GM21526 (cell line): ENCODE data around the gene OSBPL2.

Experiments used
- ATAC-seq: cut with Tn5 transposase; IDR thresholded peaks from one replicate; pipeline ENCODE4 v1.9.1; 2021; ENCODE audit warnings: moderate library complexity; ENCODE audit not compliant: unreplicated experiment, low FRiP score

The OSBPL2 gene

GRCh38 chr20:62318400-62319345 is 80.4 kb downstream of the OSBPL2 start:
- ATAC-seq: no peak

GRCh38 chr20:62319346-62319909 is 81.1 kb downstream of the OSBPL2 start:
- no peak for ATAC-seq

- no peak for ATAC-seq
These were observed 82.4 kb downstream of the OSBPL2 start for GRCh38 chr20:62320581-62321354.

GRCh38 chr20:62321521-62321948 is 83.2 kb downstream of the OSBPL2 start:
- no peak for ATAC-seq

GRCh38 chr20:62321975-62322374 is 83.7 kb downstream of the OSBPL2 start:
- no peak for ATAC-seq

GRCh38 chr20:62322492-62323041 is 84.2 kb downstream of the OSBPL2 start:
- ATAC-seq: no peak

- no peak for ATAC-seq
These were observed 85.0 kb downstream of the OSBPL2 start for GRCh38 chr20:62323146-62323979.

GRCh38 chr20:62323980-62324906 is 85.9 kb downstream of the OSBPL2 start:
- no peak for ATAC-seq

- no peak for ATAC-seq
These were observed 87.0 kb downstream of the OSBPL2 start for GRCh38 chr20:62325172-62325905.

- no peak for ATAC-seq
These were observed 88.2 kb downstream of the OSBPL2 start for GRCh38 chr20:62326559-62326958.

GRCh38 chr20:62326959-62327725 is 88.8 kb downstream of the OSBPL2 start:
- no peak for ATAC-seq

- ATAC-seq: no peak
These were observed 89.6 kb downstream of the OSBPL2 start for GRCh38 chr20:62327726-62328495.

GRCh38 chr20:62328684-62329388 is 90.5 kb downstream of the OSBPL2 start:
- ATAC-seq: no peak

- no peak for ATAC-seq
These were observed 91.4 kb downstream of the OSBPL2 start for GRCh38 chr20:62329389-62330377.
